ENCODE results near the gene RTL10. TPM values are rescaled to one million over a fixed set of nuclear protein-coding genes. Genes with fewer than 3 reads are reported as not detected.
A peak's percentile ranks its signal among the peaks of the same experiment; 100 is the strongest.

RTL10 gene
- total RNA-seq, 5 donors from 2014 or later (not counting 1 experiment from before 2014, with no cell fraction given) = 21.1 to 35.1 (median 28.5) TPM

DNA sequence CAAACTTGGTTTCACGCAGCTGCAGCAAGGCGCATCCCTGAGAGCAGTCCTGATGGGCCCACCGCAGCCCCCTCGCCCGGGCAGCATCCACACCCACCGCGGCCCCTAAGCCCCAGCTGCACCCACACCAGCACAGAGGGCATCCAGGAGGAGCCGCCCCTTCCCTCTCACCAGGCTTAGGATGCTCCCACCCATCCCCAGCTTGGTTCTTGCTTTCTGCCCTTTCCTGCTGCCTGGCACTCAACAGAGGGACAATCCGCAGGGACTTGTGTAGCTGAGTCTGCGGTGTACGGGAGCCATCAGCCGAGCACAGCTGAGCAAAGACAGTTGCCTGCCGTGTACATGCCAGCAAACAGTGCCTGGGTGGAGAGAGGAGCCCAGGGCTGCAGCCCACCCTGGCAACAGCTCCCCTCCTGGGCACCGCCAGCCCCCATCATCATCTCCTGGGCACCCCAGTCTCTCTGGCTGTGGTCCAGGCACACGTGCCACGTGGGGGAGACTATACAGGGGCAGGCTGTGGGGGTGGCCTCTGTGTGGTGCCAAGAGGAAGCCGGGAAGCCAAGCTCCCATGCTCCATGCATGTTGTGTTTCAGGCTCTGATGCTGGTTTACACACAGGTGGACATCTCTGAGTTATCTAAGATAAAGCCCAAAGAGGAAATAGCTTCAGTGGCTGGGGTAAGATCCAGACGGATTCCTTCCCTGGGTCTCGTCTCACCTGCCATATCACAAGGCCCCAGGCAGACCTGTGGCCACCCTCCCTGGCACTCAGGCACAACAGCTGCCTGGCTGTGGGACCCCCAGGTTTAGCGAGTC lies 36.0 kb upstream of the RTL10 start:
- Mint-ChIP-seq H3K36me3 (no peaks in the 10 kb centered on the region), H3K4me1 (peaks cover 77 to 90% (median 90%) of the 10 kb centered on the region in 3 donors), H3K27me3 (no peaks in the 10 kb centered on the region), H3K9me3 (no peaks in the 10 kb centered on the region), H3K27ac (peak overlapping the region; percentile 99 to 100), H3K4me3 (peak overlapping the region in 2 of 3 donors; percentile 67 to 86)
- CTCF ChIA-PET = interaction anchor here in 1 of 2 donors (1.0 to 1.7 kb wide), 2 partner anchors 35 to 160 kb away, joined by 3 to 9 read pairs; no protein-coding TSS in a partner anchor
- ATAC-seq (replicated peaks in 1 of 4) (no peak), DNase-seq (no peak)
- Histone ChIP-seq H3K27ac (ENCODE audit: low read length) (peak overlapping the region; percentile 77), H3K27me3 (replicated peaks in 1 of 2; ENCODE audit: control insufficient read depth in 2 of 2, extremely low read depth in 1 of 2, insufficient read depth in 2 of 2, low read length in 1 of 2) (no peaks in the 10 kb centered on the region), H3K9me3 (no peaks in the 10 kb centered on the region), H3K4me1 (ENCODE audit: control insufficient read depth in 1 of 2, extremely low read depth in 1 of 2, insufficient read depth in 2 of 2, low read length in 2 of 2) (peaks cover 78 to 99% of the 10 kb centered on the region in 2 experiments), H3K4me3 (ENCODE audit: control insufficient read depth in 1 of 2, extremely low read depth in 1 of 2, low read length in 1 of 2) (peak overlapping the region; percentile 25 to 42), H3K36me3 (ENCODE audit: control insufficient read depth in 2 of 2, extremely low read depth in 1 of 2, insufficient read depth in 1 of 2, low read length in 1 of 2) (no peaks in the 10 kb centered on the region)
- WGBS (ENCODE audit: insufficient coverage) = 86% methylated on average over 6 of the region's 20 CpGs
- POLR2A ChIA-PET = no interaction called here

DNA sequence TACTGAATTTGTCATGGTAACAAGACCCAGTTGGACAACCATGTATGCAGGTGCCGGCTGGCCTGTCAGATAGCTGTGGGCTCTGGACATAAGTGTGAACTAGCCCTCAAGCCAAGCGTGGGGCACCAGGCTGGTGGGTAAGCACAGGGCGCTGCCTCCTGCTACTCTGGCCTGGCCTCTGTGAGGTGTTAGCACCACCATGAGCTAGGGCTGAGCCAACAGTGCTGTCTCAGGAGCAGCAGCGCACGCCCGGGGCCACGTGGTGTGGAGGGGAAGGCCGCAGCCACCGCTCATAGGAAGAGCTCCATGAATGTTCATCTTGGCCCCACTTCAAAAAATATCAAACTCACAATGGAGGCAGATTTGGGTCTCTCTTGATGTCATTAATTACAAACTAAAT lies 35.3 kb upstream of the RTL10 start:
- peak in 13 of 35 experiments; percentile 14 to 64 (median 26) for DNase-seq
- Mint-ChIP-seq H3K36me3 (no peaks in the 10 kb centered on the region), H3K4me3 (peak overlapping the region in 2 of 3 donors; percentile 40 to 86), H3K4me1 (peaks cover 75 to 86% (median 85%) of the 10 kb centered on the region in 3 donors), H3K27me3 (no peaks in the 10 kb centered on the region), H3K9me3 (no peaks in the 10 kb centered on the region), H3K27ac (peak overlapping the region; percentile 99 to 100)
- Histone ChIP-seq H3K4me3 (ENCODE audit: control insufficient read depth in 1 of 2, extremely low read depth in 1 of 2, low read length in 1 of 2) (no peak overlapping the region), H3K27me3 (replicated peaks in 1 of 2; ENCODE audit: control insufficient read depth in 2 of 2, extremely low read depth in 1 of 2, insufficient read depth in 2 of 2, low read length in 1 of 2) (no peaks in the 10 kb centered on the region), H3K4me1 (ENCODE audit: control insufficient read depth in 1 of 2, extremely low read depth in 1 of 2, insufficient read depth in 2 of 2, low read length in 2 of 2) (peaks cover 79 to 99% of the 10 kb centered on the region in 2 experiments), H3K36me3 (ENCODE audit: control insufficient read depth in 2 of 2, extremely low read depth in 1 of 2, insufficient read depth in 1 of 2, low read length in 1 of 2) (no peaks in the 10 kb centered on the region), H3K27ac (ENCODE audit: low read length) (peak overlapping the region; percentile 77), H3K9me3 (no peaks in the 10 kb centered on the region)
- POLR2A ChIA-PET = no interaction called here
- CTCF ChIA-PET = interaction anchor here in 1 of 2 donors (1.0 kb wide), 1 partner anchor 160 kb away, joined by 3 read pairs; no protein-coding TSS in a partner anchor
- no peak for ATAC-seq (replicated peaks in 1 of 4)
- 92% methylated on average over 3 of the region's 9 CpGs for WGBS (ENCODE audit: insufficient coverage)

DNA sequence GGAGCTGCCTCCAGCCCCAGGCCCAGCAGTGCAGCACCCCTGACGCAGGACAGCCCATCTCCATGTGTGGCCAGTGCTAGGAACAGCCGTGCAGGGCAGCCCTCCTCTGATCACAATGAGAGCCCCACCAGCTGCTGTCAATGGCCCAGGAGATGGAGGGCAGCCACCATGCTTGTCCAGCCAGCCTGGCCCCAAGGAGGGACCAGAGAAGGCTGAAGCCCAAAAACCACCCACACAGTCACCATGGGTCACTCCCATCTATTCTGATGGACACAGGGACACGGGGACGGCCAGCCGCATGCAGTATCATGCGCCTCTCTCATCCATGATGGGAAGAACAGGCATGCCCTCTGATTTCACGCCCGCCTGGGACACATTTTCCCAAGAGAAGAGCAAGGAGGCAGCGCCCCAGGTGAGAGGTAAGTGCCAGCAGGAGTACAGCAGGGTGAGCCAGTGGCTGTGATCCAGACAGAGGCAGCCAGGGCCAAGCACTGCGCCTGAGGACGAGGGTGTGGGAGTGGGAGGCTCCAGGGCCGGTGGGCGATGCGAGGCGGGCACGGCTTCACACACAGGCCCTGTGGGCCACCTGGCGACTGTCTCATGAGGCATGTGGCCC lies 33.6 kb upstream of the RTL10 start:
- Histone ChIP-seq H3K4me3 (ENCODE audit: control insufficient read depth in 1 of 2, extremely low read depth in 1 of 2, low read length in 1 of 2) (peak overlapping the region in 1 of 2 donors; percentile 15), H3K27me3 (replicated peaks in 1 of 2; ENCODE audit: control insufficient read depth in 2 of 2, extremely low read depth in 1 of 2, insufficient read depth in 2 of 2, low read length in 1 of 2) (no peaks in the 10 kb centered on the region), H3K36me3 (ENCODE audit: control insufficient read depth in 2 of 2, extremely low read depth in 1 of 2, insufficient read depth in 1 of 2, low read length in 1 of 2) (no peaks in the 10 kb centered on the region), H3K27ac (ENCODE audit: low read length) (peak overlapping the region; percentile 19), H3K9me3 (no peaks in the 10 kb centered on the region), H3K4me1 (ENCODE audit: control insufficient read depth in 1 of 2, extremely low read depth in 1 of 2, insufficient read depth in 2 of 2, low read length in 2 of 2) (peaks cover 68 to 96% of the 10 kb centered on the region in 2 experiments)
- WGBS (ENCODE audit: insufficient coverage) = 97% methylated on average over 15 of the region's 17 CpGs
- Mint-ChIP-seq H3K27ac (peak overlapping the region; percentile 55 to 92), H3K4me1 (peaks cover 68 to 77% (median 74%) of the 10 kb centered on the region in 3 donors), H3K27me3 (no peaks in the 10 kb centered on the region), H3K9me3 (no peaks in the 10 kb centered on the region), H3K36me3 (no peaks in the 10 kb centered on the region), H3K4me3 (peak overlapping the region in 1 of 3 donors; percentile 63)
- CTCF ChIA-PET = interaction anchor here in 1 of 2 donors (1.1 kb wide), 1 partner anchor 22 kb away, joined by 3 read pairs; no protein-coding TSS in a partner anchor
- DNase-seq (no peak), ATAC-seq (replicated peaks in 1 of 4) (no peak)
- POLR2A ChIA-PET = no interaction called here

DNA sequence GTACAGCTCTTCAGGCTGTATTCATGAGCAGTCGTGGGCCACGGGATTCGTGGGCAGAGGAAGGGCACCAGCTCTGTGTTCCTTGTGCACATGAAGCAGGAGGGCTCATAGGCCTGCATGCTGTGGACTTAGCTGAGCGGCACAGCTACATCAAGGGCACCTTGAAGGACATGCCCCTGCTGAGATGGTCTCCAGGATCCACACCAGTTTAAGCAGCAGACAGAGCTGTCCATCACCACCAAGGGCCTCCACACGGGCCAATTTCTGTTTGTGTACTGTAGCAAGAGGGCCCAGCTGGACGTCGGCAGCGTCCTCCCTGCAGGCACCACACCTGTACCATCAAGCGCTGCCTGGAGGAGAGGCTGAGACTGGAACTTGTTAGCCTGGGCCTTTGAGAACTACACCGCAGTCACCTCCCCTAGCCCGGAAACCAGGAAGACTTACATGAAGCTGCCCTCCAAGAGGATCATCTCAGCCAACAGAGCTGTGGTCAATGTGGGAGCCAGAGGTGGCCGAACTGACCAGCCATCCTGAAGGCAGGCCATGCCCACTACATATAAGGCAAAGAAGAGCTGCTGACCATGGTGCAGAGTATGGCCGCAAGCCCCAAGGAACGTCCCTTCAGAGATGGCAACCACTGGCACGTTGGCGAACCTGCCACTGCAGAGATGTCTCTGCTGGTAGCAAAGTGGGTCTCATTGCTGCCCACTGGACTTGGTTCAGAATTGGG lies 32.7 kb upstream of the RTL10 start:
- H3K9me3 ChIP-seq = no peaks in the 10 kb centered on the region
- H3K27me3 Mint-ChIP-seq = no peaks in the 10 kb centered on the region
- CTCF ChIA-PET = interaction anchor here (0.7 to 1.1 kb wide), 2 partner anchors 23 to 1216 kb away, joined by 3 read pairs; no protein-coding TSS in a partner anchor
- H3K27ac Mint-ChIP-seq = peak overlapping the region; percentile 92 to 96
- no peak overlapping the region for H3K4me3 ChIP-seq (ENCODE audit: control insufficient read depth in 1 of 2, extremely low read depth in 1 of 2, low read length in 1 of 2)
- DNase-seq (no peak), ATAC-seq (replicated peaks in 1 of 4) (no peak)
- H3K9me3 Mint-ChIP-seq = no peaks in the 10 kb centered on the region
- H3K4me1 ChIP-seq (ENCODE audit: control insufficient read depth in 1 of 2, extremely low read depth in 1 of 2, insufficient read depth in 2 of 2, low read length in 2 of 2) = peaks cover 60 to 88% of the 10 kb centered on the region in 2 experiments
- no peaks in the 10 kb centered on the region for H3K27me3 ChIP-seq (replicated peaks in 1 of 2; ENCODE audit: control insufficient read depth in 2 of 2, extremely low read depth in 1 of 2, insufficient read depth in 2 of 2, low read length in 1 of 2)
- H3K36me3 ChIP-seq (ENCODE audit: control insufficient read depth in 2 of 2, extremely low read depth in 1 of 2, insufficient read depth in 1 of 2, low read length in 1 of 2) = no peaks in the 10 kb centered on the region
- POLR2A ChIA-PET = interaction anchor here (0.5 to 0.6 kb wide), 2 partner anchors 182 to 516 kb away, joined by 3 to 8 read pairs; no protein-coding TSS in a partner anchor
- peak overlapping the region in 1 of 3 donors; percentile 63 for H3K4me3 Mint-ChIP-seq
- peak overlapping the region; percentile 65 for H3K27ac ChIP-seq (ENCODE audit: low read length)
- H3K4me1 Mint-ChIP-seq = peaks cover 60 to 69% (median 66%) of the 10 kb centered on the region in 3 donors
- H3K36me3 Mint-ChIP-seq = no peaks in the 10 kb centered on the region
- WGBS (ENCODE audit: insufficient coverage) = 74% methylated on average over 11 of the region's 16 CpGs

DNA sequence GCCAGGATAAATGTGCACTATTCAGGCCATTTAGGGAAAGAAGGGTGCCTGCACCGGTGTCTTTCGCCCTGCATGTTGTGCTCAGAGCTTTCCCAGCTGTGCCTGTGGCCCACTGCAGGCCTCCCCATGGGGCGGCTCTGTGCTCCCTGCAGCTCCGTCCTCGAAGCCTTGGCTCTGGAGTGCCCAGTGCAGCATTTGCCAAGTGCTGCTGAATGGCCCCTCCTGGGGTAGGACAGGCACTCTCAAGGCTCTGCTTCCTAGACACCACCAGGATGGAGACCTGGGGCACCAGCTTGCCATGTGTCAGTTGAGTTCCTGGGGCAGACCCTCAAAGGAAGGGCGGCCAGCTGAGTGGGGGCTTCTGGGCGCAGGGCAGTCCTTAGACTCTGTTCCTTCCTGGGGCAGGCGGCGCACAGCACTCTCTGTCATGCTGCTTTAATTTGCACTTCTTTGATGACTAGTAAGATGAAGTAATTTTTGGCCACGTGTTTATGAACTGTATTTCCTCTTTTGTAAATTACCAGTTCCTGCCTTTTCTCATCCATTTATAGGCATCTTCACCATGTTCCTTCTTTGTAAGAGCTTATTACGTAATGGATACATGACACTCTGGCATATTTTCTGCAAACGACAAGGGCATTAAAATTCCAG lies 32.1 kb upstream of the RTL10 start:
- Histone ChIP-seq H3K4me3 (ENCODE audit: control insufficient read depth in 1 of 2, extremely low read depth in 1 of 2, low read length in 1 of 2) (no peak overlapping the region), H3K36me3 (ENCODE audit: control insufficient read depth in 2 of 2, extremely low read depth in 1 of 2, insufficient read depth in 1 of 2, low read length in 1 of 2) (no peaks in the 10 kb centered on the region), H3K9me3 (no peaks in the 10 kb centered on the region), H3K27ac (ENCODE audit: low read length) (peak overlapping the region; percentile 65), H3K27me3 (replicated peaks in 1 of 2; ENCODE audit: control insufficient read depth in 2 of 2, extremely low read depth in 1 of 2, insufficient read depth in 2 of 2, low read length in 1 of 2) (no peaks in the 10 kb centered on the region), H3K4me1 (ENCODE audit: control insufficient read depth in 1 of 2, extremely low read depth in 1 of 2, insufficient read depth in 2 of 2, low read length in 2 of 2) (peaks cover 57 to 81% of the 10 kb centered on the region in 2 experiments)
- peak overlapping the region; percentile 92 to 96 for H3K27ac Mint-ChIP-seq
- ATAC-seq (replicated peaks in 1 of 4) (peak; percentile 48 to 59 (median 51)), DNase-seq (peak in 24 of 35 experiments; percentile 13 to 67 (median 34))
- WGBS (ENCODE audit: insufficient coverage) = 44% methylated on average over 11 of the region's 12 CpGs
- H3K4me1 Mint-ChIP-seq = peaks cover 53 to 62% (median 59%) of the 10 kb centered on the region in 3 donors
- ChIA-PET POLR2A (interaction anchor here in 1 of 2 donors (0.5 kb wide), 1 partner anchor 182 kb away, joined by 8 read pairs; no protein-coding TSS in a partner anchor), CTCF (interaction anchor here (0.7 to 1.1 kb wide), 2 partner anchors 24 to 1216 kb away, joined by 3 read pairs; no protein-coding TSS in a partner anchor)
- H3K9me3 Mint-ChIP-seq = no peaks in the 10 kb centered on the region
- H3K36me3 Mint-ChIP-seq = no peaks in the 10 kb centered on the region
- H3K4me3 Mint-ChIP-seq = peak overlapping the region in 2 of 3 donors; percentile 19 to 63
- H3K27me3 Mint-ChIP-seq = no peaks in the 10 kb centered on the region

Data from T-cell (primary cell).